Tibial artery (tissue), 4 donors: ENCODE results near the gene KXD1.

ENCODE experiments used
- DNase-seq, 2 donors: peaks; one replicate each; pipeline ENCODE4 v3.0.0-alpha.2; 2019
- H3K27ac ChIP-seq, 2 donors: fragments of 200-600 bp; sonication (generic) in 1 of 2; 1 replicate in 1 of 2; 2 replicates in 1 of 2; pipeline ENCODE4 v1.5.1; 2018 to 2019; ENCODE audit warnings: mild to moderate bottlenecking in 1 of 2
- H3K27me3 ChIP-seq, 2 donors: fragments of 200-600 bp; sonication (generic) in 1 of 2; one replicate each; pipeline versions ENCODE4 v1.5.1 to v1.6.0; 2016 to 2019
- H3K36me3 ChIP-seq, 3 donors: fragments of 200-600 bp; sonication (generic) in 2 of 3; one replicate each; pipeline ENCODE4 v1.5.1; 2016 to 2019; ENCODE audit warnings: mild to moderate bottlenecking in 2 of 3
- H3K4me1 ChIP-seq, 4 donors: fragments of 200-600 bp; sonication (generic) in 2 of 4; 1 replicate in 3 of 4; 2 replicates in 1 of 4; pipeline ENCODE4 v1.5.1; 2016 to 2019
- H3K4me3 ChIP-seq, 2 donors: fragments of 200-600 bp; sonication (generic) in 1 of 2; 1 replicate in 1 of 2; 2 replicates in 1 of 2; pipeline ENCODE4 v1.5.1; 2018 to 2019; ENCODE audit warnings: mild to moderate bottlenecking in 2 of 2
- H3K9me3 ChIP-seq, 3 donors: fragments of 200-600 bp; sonication (generic) in 1 of 3; one replicate each; pipeline ENCODE4 v1.5.1; 2016 to 2019
- CTCF ChIP-seq, 2 experiments: fragments of 200-600 bp in 1 of 2; fragments of 450-650 bp in 1 of 2; IDR thresholded peaks; one replicate each; pipeline ENCODE4 v1.5.1; 2017 to 2019; ENCODE audit warnings: antibody characterized with exemption in 2 of 2, mild to moderate bottlenecking in 1 of 2, moderate library complexity in 1 of 2
- intact Hi-C: fragments of 100-400 bp; cut with DNase I; formaldehyde crosslinking; loops from one replicate; pipeline ENCODE4 v1.15.0; 2023; ENCODE audit warnings: low total_unique reads

KXD1 gene

GRCh38 chr19:18618236-18618635 is 60.6 kb downstream of the KXD1 start:
- Histone ChIP-seq H3K4me3 (no peak overlapping the region), H3K4me1 (peaks cover 0 to 5% (median under 1%) of the 10 kb centered on the region in 4 donors), H3K9me3 (no peaks in the 10 kb centered on the region), H3K36me3 (no peaks in the 10 kb centered on the region), H3K27ac (no peak overlapping the region), H3K27me3 (peaks cover 0 to 63% of the 10 kb centered on the region in 2 donors)
- intact Hi-C loops: no loop called here
- no peak for TF ChIP-seq CTCF (IDR thresholded peaks at IDR 0.05)
- no peak for DNase-seq
